BJ (cell line): ENCODE data around the gene SLC30A3. TPM values are rescaled to one million over a fixed set of nuclear protein-coding genes. Genes with fewer than 3 reads are reported as not detected.
A peak's percentile ranks its signal among the peaks of the same experiment; 100 is the strongest.

ENCODE experiments used
- CTCF ChIA-PET: fragments of 350-600 bp; formaldehyde crosslinking; extraction: SDS; loops from one replicate; lab custom pipeline; 2021; ENCODE audit warnings: antibody characterized with exemption, inconsistent platforms; lab: Yijun Ruan, JAX
- POLR2A ChIA-PET: fragments of 300-600 bp; sonication (Branson Sonifier 250); formaldehyde crosslinking; extraction: SDS; loops from one replicate; lab custom pipeline; 2021; ENCODE audit warnings: antibody characterized with exemption; lab: Charles Lee
- DNase-seq: peaks from one replicate; pipeline ENCODE4 v3.0.0-alpha.2; 2011; ENCODE audit warnings: low read depth
- H3K27me3 ChIP-seq: 2 replicates; pipeline ENCODE4 v1.6.0; 2011; ENCODE audit warnings: low read length; ENCODE audit not compliant: control insufficient read depth, insufficient read depth
- H3K36me3 ChIP-seq: 2 replicates; pipeline ENCODE4 v1.5.1; 2011; ENCODE audit warnings: low read length; ENCODE audit not compliant: control insufficient read depth, insufficient read depth
- H3K4me3 ChIP-seq: 2 replicates; pipeline ENCODE4 v1.5.1; 2011; ENCODE audit warnings: low read depth, mild to moderate bottlenecking, control low read depth, low read length
- polyA plus RNA-seq: library from polyadenylated mRNA; depleted of rRNA; stranded (reverse); fragments of >200 nt; gene quantifications from 2 replicates; pipeline ENCODE4 v1.2.3, GENCODE V29; 2011
- TF ChIP-seq, protein P1 (sequence below): IDR thresholded peaks from 2 replicates; pipeline ENCODE4 v1.5.1; 2011; ENCODE audit warnings: low read depth, mild to moderate bottlenecking, control low read depth, inconsistent platforms, low read length, moderate library complexity; ENCODE audit not compliant: insufficient read depth

SLC30A3 gene
- polyA plus RNA-seq, 1 experiment, result 0.10 TPM

DNA sequence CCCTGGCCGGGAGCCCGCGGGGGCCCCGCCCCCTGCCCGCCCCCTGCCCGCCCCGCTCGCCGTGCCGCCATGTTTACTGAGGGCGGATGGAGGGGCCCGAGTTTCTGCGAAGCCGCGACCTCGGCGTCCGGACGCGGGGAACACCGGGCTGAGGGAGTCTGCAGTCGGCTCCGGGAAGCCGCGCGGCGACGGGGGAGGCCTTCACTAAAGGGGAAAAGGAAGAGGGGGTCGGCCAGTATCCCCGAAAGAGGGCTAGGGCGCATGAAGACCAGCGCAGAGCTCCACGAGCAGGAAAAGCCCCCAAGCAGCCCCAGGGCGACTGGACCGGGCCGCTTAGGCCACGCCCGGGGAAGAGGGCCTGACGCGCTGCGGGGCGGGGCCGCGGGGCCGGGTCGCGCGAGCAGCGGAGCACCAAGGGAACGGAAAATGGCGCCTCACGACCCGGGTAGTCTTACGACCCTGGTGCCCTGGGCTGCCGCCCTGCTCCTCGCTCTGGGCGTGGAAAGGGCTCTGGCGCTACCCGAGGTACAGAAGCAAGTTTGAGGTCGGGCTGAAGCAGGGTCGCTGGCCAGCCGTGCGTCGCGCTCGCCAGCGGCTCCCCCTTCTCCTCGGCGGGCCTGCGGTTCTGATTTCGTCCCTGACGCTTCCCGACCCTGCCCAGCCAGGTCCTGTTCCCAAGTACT lies 50.8 kb downstream of the SLC30A3 start, which contains the start of the genes ATRAID and SLC5A6:
Gene ATRAID (plus strand): TSS at position 99 of the 683 bp plus-strand sequence. CDS start 328 bp downstream, at position 427.
Gene SLC5A6 (minus strand): TSS at position 326 of the 683 bp plus-strand sequence. CDS start 4,618 bp downstream, outside the sequence.
- ChIA-PET POLR2A (interaction anchor here (0.6 to 0.7 kb wide), 3 partner anchors 18 to 1594 kb away, joined by 3 read pairs; partner anchors contain the start of gene PREB), CTCF (no interaction called here)
- peaks cover 7% of the 10 kb centered on the region for H3K36me3 ChIP-seq
- no peaks in the 10 kb centered on the region for H3K27me3 ChIP-seq
- H3K4me3 ChIP-seq, result peak within 1 kb of the TSS; percentile 87
- TF ChIP-seq, protein P1, sequence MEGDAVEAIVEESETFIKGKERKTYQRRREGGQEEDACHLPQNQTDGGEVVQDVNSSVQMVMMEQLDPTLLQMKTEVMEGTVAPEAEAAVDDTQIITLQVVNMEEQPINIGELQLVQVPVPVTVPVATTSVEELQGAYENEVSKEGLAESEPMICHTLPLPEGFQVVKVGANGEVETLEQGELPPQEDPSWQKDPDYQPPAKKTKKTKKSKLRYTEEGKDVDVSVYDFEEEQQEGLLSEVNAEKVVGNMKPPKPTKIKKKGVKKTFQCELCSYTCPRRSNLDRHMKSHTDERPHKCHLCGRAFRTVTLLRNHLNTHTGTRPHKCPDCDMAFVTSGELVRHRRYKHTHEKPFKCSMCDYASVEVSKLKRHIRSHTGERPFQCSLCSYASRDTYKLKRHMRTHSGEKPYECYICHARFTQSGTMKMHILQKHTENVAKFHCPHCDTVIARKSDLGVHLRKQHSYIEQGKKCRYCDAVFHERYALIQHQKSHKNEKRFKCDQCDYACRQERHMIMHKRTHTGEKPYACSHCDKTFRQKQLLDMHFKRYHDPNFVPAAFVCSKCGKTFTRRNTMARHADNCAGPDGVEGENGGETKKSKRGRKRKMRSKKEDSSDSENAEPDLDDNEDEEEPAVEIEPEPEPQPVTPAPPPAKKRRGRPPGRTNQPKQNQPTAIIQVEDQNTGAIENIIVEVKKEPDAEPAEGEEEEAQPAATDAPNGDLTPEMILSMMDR, result no peak
- DNase-seq, result no peak

DNA sequence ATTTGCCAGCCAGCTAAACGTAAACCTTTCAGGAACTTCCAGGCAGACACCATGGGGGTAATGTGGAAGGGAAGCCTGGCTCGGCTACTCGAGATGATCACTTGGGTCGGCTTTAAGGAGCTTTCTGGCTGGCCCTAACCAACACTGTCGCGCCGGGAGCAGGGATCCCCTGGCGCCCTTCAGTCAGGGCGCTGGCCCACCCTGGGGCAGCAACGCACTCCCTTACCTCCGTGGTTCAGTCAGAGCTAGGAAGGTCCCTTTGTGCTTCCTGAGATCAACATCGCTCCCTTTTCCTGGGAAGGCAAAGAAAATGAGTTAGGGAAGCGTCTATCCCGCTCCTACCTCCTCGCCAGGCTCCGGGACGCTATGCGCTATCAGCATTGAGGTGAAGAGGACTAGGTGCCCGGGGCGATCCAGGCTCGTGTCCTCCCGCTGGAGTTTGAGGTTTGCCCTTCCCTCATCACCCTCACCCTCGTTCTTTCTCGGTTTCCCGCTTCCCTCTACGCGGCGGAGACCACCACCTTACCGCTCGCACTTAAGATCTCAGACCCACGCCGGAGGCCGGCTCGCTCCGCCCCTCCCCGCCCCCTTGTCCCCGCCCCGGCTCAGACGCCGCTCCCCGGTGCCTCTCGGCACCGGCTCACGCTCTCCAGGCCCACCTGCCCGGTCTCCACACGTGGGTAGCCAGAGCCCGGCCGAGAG lies 51.5 kb downstream of the SLC30A3 start:
- TF ChIP-seq, protein P1, result no peak
- peaks cover 8% of the 10 kb centered on the region for H3K36me3 ChIP-seq
- ChIA-PET POLR2A (interaction anchor here (0.6 to 0.7 kb wide), 3 partner anchors 77 to 1595 kb away, joined by 3 to 7 read pairs (median 3); partner anchors contain the start of gene PREB), CTCF (interaction anchor here (0.6 to 1.1 kb wide), 3 partner anchors 11 to 68 kb away, joined by 3 read pairs; no protein-coding TSS in a partner anchor)
- H3K27me3 ChIP-seq, result no peaks in the 10 kb centered on the region
- no peak for DNase-seq
- peak overlapping the region; percentile 87 for H3K4me3 ChIP-seq

DNA sequence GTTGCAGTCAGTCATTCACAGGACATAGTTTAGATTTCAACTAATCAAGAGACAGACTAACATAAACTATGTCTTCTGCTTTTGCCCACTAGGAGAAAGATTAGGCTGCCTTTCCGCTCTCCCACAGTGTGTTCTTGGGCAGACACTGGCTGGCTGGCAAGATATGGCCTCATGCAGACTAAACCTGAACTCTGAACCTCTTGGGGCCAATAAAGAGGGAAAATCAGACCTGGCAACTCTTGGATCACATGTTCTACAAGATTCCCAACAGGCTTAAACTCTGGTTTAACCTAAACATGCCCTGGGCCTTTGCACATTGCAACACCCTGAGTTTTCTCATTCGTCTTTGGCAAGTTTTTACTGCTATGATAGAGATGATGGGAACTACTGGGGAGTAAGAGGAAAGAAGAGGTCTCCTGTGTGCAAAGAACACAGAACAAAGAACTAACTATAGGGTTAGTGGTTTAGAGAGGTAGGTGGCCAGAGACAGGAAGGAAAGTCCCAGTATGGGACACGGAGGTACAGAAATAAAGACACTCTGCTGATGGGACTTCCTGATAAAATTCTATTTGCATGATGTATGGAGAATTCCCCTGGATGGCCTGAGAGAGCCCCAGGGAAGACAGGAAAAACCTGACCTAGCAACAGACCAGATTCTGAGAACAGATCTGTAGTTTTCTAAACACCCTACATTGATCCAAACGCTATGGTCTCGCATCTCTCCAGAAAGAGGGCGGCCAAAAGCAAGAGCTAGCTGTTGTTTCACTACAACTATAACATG lies 53.0 kb downstream of the SLC30A3 start:
- TF ChIP-seq, protein P1, result no peak
- ChIA-PET CTCF (no interaction called here), POLR2A (no interaction called here)
- Histone ChIP-seq H3K4me3 (no peak overlapping the region), H3K36me3 (peaks cover 11% of the 10 kb centered on the region), H3K27me3 (no peaks in the 10 kb centered on the region)
- DNase-seq, result no peak

DNA sequence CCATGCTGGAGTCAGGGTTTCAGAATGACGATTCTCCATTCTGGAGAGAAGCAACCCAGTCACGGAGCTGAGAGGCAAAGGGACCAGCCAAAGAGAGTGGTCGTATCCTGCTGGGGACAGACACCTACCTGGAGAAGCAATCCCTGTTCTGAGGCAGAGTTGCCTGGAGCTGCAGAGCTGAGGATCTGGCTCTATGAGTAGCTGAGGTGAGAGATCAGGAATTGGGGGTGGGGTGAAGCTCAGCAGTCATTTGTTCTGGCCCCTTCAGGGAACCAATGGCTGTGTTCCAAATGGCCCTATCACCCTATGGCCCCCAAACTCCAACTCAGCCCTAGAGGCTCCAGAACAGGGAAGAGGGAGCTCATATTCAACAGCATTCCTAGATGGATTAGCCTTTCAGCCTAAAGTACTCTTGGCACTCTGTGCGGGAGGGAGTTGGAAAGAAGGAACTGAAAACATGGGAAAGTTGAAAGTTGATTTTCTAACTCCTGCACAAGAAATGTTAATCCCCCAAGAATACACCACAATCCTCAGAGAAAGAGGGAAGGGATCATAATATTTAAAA lies 54.3 kb downstream of the SLC30A3 start:
- CTCF ChIA-PET, result interaction anchor here (0.9 kb wide), 1 partner anchor 14 kb away, joined by 3 read pairs; no protein-coding TSS in a partner anchor
- TF ChIP-seq, protein P1, result no peak
- Histone ChIP-seq H3K27me3 (no peaks in the 10 kb centered on the region), H3K36me3 (peaks cover 11% of the 10 kb centered on the region), H3K4me3 (no peak overlapping the region)
- POLR2A ChIA-PET, result no interaction called here
- no peak for DNase-seq
